Neutrophil (primary cell): ENCODE results near the gene RALY.

Experiments used
- H3K27ac ChIP-seq: fragments of 200-600 bp; sonication (generic); 2 replicates; pipeline ENCODE4 v1.5.1; 2016; ENCODE audit warnings: mild to moderate bottlenecking, moderate library complexity
- H3K27me3 ChIP-seq: fragments of 200-600 bp; sonication (generic); 2 replicates; pipeline ENCODE4 v1.6.0; 2016; ENCODE audit warnings: mild to moderate bottlenecking
- H3K36me3 ChIP-seq: fragments of 200-600 bp; sonication (generic); 2 replicates; pipeline ENCODE4 v1.5.1; 2017
- H3K4me1 ChIP-seq, 2 experiments: fragments of 200-600 bp in 1 of 2; sonication (generic) in 1 of 2; 1 replicate in 1 of 2; 2 replicates in 1 of 2; pipeline versions ENCODE4 v1.5.1 to v1.6.1; 2013 to 2016; ENCODE audit warnings: low read depth in 1 of 2, low read length in 1 of 2, mild to moderate bottlenecking in 1 of 2, moderate library complexity in 1 of 2; ENCODE audit not compliant: control insufficient read depth in 1 of 2, insufficient read depth in 1 of 2
- H3K4me3 ChIP-seq, 2 experiments: fragments of 200-600 bp in 1 of 2; sonication (generic) in 1 of 2; 1 replicate in 1 of 2; 2 replicates in 1 of 2; pipeline ENCODE4 v1.5.1; 2013 to 2016; ENCODE audit warnings: low read depth in 1 of 2, low read length in 1 of 2, mild to moderate bottlenecking in 1 of 2, moderate library complexity in 1 of 2
- H3K9me3 ChIP-seq: fragments of 200-600 bp; sonication (generic); 2 replicates; pipeline ENCODE4 v1.5.1; 2016
- TF ChIP-seq, protein P1 (sequence below): fragments of 200-600 bp; sonication (generic); IDR thresholded peaks from 2 replicates; pipeline ENCODE4 v1.5.1; 2016; ENCODE audit warnings: antibody characterized with exemption

Gene RALY

DNA sequence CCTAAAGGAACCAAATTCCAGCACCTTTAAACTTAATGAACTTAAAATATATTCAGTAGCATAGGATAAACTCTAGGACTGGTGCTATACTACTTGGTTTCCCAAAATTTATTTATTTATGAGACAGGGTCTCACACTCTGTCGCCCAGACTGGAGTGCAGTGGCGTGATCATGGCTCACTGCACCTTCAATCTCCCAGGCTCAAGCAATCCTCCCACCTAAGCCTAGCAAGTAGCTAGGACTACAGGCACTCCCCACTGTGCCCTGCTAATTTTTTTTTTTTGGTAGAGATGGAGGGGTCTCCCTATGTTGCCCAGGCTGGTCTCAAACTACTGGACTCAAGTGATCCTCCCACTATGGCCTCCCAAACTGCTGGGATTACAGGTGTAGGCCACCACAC lies 96.9 kb downstream of the RALY start:
- H3K4me3 ChIP-seq: no peak overlapping the region
- H3K9me3 ChIP-seq: no peaks in the 10 kb centered on the region
- H3K4me1 ChIP-seq: no peaks in the 10 kb centered on the region
- TF ChIP-seq, protein P1, sequence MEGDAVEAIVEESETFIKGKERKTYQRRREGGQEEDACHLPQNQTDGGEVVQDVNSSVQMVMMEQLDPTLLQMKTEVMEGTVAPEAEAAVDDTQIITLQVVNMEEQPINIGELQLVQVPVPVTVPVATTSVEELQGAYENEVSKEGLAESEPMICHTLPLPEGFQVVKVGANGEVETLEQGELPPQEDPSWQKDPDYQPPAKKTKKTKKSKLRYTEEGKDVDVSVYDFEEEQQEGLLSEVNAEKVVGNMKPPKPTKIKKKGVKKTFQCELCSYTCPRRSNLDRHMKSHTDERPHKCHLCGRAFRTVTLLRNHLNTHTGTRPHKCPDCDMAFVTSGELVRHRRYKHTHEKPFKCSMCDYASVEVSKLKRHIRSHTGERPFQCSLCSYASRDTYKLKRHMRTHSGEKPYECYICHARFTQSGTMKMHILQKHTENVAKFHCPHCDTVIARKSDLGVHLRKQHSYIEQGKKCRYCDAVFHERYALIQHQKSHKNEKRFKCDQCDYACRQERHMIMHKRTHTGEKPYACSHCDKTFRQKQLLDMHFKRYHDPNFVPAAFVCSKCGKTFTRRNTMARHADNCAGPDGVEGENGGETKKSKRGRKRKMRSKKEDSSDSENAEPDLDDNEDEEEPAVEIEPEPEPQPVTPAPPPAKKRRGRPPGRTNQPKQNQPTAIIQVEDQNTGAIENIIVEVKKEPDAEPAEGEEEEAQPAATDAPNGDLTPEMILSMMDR: no peak
- H3K27ac ChIP-seq: no peak overlapping the region
- no peaks in the 10 kb centered on the region for H3K27me3 ChIP-seq
- H3K36me3 ChIP-seq: peaks cover 92% of the 10 kb centered on the region

DNA sequence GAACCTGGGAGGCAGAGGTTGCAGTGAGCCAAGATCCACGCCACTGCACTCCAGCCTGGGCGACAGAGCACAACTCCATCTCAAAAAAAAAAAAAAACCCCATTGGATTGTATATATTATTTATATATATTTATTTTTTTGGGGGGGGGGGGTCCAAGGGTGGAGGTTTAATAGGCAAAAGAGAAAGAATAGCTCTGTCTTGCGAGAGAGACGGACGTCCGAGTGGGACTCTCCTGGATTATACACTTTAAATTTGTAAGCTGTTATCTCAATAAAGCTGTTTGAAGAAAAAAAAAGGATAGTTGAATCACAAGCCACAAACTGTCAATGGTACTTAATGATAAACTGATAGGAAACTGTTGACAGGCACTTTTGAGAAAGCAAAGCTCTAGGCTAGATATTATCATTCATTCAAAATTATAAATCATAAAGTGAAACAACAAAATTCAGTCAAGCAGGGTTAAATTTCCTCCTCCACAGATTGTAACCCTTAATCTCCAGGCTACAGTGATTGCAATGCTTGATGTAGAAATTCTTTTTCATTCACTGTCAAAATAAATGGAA lies 98.0 kb downstream of the RALY start:
- Histone ChIP-seq H3K9me3 (no peaks in the 10 kb centered on the region), H3K27me3 (no peaks in the 10 kb centered on the region), H3K27ac (no peak overlapping the region), H3K4me1 (no peaks in the 10 kb centered on the region), H3K36me3 (peaks cover 92% of the 10 kb centered on the region), H3K4me3 (no peak overlapping the region)
- TF ChIP-seq, protein P1: no peak

DNA sequence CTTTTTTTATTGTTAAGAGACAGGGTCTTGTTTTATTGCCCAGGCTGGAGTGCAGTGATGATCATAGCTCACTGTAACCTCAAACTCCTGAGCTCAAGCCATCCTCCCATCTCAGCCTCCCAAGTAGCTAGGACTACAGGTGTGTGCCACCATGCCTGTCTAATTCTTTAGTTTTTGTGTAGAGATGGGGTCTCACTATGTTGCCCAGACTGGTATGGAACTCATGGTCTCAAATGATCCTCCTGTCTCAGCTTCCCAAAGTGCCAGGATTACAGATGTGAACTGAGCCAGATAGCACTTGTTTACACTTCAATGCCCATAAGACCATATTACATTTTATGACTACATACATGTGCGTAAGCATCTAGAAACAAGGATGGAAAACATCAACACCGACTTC lies 100.2 kb downstream of the RALY start:
- Histone ChIP-seq H3K4me1 (no peaks in the 10 kb centered on the region), H3K36me3 (peaks cover 94% of the 10 kb centered on the region), H3K4me3 (no peak overlapping the region), H3K27me3 (no peaks in the 10 kb centered on the region), H3K27ac (no peak overlapping the region), H3K9me3 (no peaks in the 10 kb centered on the region)
- TF ChIP-seq, protein P1: no peak

DNA sequence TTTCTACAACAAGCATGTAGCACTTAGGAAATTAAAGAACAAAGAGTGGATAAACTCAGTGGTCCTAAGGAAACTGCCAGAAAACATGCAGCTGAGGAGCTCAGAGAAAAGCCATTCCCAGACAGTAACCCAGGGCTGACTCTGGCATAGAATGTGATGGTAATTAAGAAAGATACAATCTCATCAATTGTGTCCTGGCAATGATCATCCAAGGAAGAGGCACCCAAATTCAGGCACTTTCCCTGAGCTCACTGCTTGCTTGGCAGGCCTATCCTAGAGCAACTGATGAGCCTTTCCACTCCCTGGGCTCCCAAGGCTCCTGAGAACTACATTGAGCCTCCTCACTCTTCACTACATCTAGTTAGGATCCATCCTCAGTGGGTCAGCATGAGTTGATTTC lies 102.1 kb downstream of the RALY start:
- TF ChIP-seq, protein P1: no peak

DNA sequence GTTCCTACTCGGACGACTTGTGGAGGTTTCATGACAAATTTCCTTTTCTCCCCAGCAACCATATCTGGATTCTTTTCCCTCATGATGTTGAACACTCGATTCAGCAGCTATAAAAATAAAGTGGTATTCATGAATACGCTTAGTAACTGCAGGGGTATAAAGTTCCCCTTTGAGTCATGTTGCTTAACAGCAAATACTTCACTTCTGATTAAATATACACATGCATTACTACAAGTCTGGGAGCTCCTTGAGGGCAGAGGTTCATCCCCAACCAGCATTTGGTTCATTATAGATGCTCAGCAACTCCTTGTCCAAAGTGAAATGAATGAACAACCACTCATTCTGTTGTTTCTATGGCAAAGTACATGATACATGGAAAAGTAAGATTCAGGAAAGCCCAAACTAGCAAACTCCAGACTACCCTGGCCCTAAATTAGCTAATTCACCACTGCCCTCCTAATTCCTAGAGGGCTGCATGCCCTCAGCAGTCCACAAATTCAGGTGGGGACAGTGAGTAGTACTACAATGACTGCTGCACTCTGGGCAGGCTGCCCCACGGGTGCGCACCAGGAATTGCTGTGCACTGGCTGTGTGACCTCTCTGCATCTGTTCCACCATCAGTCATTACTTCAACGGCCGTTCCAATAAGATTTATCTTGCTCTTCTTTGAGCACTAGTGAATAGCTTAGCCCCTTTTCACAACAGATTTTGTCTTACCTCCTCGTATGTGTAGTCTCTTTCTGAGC lies 103.2 kb downstream of the RALY start:
- no peak overlapping the region for H3K4me3 ChIP-seq

More for the DNA sequence above, 102.1 kb downstream of the RALY start:
- Histone ChIP-seq H3K36me3 (peaks cover 94% of the 10 kb centered on the region), H3K27me3 (no peaks in the 10 kb centered on the region), H3K4me3 (no peak overlapping the region), H3K27ac (no peak overlapping the region), H3K4me1 (peaks cover 0 to 1% of the 10 kb centered on the region in 2 experiments), H3K9me3 (no peaks in the 10 kb centered on the region)

More for the DNA sequence above, 103.2 kb downstream of the RALY start:
- peaks cover 96% of the 10 kb centered on the region for H3K36me3 ChIP-seq
- TF ChIP-seq, protein P1: no peak
- no peaks in the 10 kb centered on the region for H3K9me3 ChIP-seq
- H3K27me3 ChIP-seq: no peaks in the 10 kb centered on the region
- H3K27ac ChIP-seq: no peak overlapping the region
- H3K4me1 ChIP-seq: peaks cover 4 to 7% of the 10 kb centered on the region in 2 experiments
